Endothelial cell of umbilical vein (primary cell): ENCODE data around the gene CLGN. TPM values are rescaled to one million over a fixed set of nuclear protein-coding genes. Genes with fewer than 3 reads are reported as not detected.

ENCODE experiments used
- BruUV-seq: library from RNA; stranded (reverse); fragments of 400-500 nt; replicated peaks from 2 replicates; lab custom pipeline; 2021; lab: Mats Ljungman, UMichigan
- CTCF ChIA-PET: fragments of 300-600, 350-600 bp; sonication (Branson Sonifier 250); formaldehyde crosslinking; loops from one replicate; lab custom pipeline; 2021; ENCODE audit warnings: antibody characterized with exemption, inconsistent platforms; lab: Charles Lee
- POLR2A ChIA-PET: fragments of 300-600, 350-600 bp; sonication (Branson Sonifier 250); formaldehyde crosslinking; loops from one replicate; lab custom pipeline; 2021; ENCODE audit warnings: antibody characterized with exemption, inconsistent platforms; lab: Charles Lee
- DNase-seq: peaks from one replicate; pipeline ENCODE4 v3.0.0-alpha.2; 2011; ENCODE audit warnings: low read depth, low spot score
- FAIRE-seq: peaks from 2 replicates; lab custom pipeline; 2011; peaks lifted over from hg19 to GRCh38; lab: Jason Lieb, UNC
- H2AFZ ChIP-seq: 2 replicates; pipeline ENCODE4 v1.6.0; 2012; ENCODE audit warnings: low read depth, low read length, control low read depth, inconsistent platforms
- H3K27ac ChIP-seq: 2 replicates; pipeline ENCODE4 v1.5.1; 2011; ENCODE audit warnings: low read depth, mild to moderate bottlenecking, control low read depth, low read length, moderate library complexity; ENCODE audit not compliant: insufficient read depth
- H3K27me3 ChIP-seq, 2 experiments: 2 replicates each; pipeline versions ENCODE4 v1.6.0 to v1.6.1; 2011; ENCODE audit warnings: low read length in 2 of 2, mixed read lengths in 1 of 2; ENCODE audit not compliant: control insufficient read depth in 2 of 2, insufficient read depth in 2 of 2
- H3K36me3 ChIP-seq, 2 experiments: 2 replicates in 1 of 2; 3 replicates in 1 of 2; pipeline ENCODE4 v1.5.1; 2011; ENCODE audit warnings: low read length in 2 of 2, mild to moderate bottlenecking in 1 of 2, moderate library complexity in 1 of 2; ENCODE audit not compliant: control insufficient read depth in 2 of 2, insufficient read depth in 2 of 2; ENCODE audit errors: extremely low read depth in 1 of 2
- H3K4me1 ChIP-seq: 3 replicates; pipeline ENCODE4 v1.5.1; 2011; ENCODE audit warnings: mild to moderate bottlenecking, low read length; ENCODE audit not compliant: control insufficient read depth, insufficient read depth; ENCODE audit errors: extremely low read depth
- H3K4me2 ChIP-seq: 2 replicates; pipeline ENCODE4 v1.6.1; 2011; ENCODE audit warnings: low read length, control low read depth, mixed read lengths; ENCODE audit not compliant: insufficient read depth
- H3K4me3 ChIP-seq, 3 experiments: fragments of 200-600 bp in 1 of 3; sonication (generic), shearing (Covaris generic) in 1 of 3; replicated peaks in 1 of 3; 2 replicates each; pipeline ENCODE4 v1.5.1; 2011 to 2016; ENCODE audit warnings: control low read depth in 3 of 3, low read length in 3 of 3, mild to moderate bottlenecking in 2 of 3, inconsistent platforms in 1 of 3, low read depth in 1 of 3, moderate library complexity in 1 of 3; ENCODE audit not compliant: insufficient read depth in 1 of 3
- H3K79me2 ChIP-seq: 2 replicates; pipeline ENCODE4 v1.6.0; 2012; ENCODE audit warnings: low read length, inconsistent platforms; ENCODE audit not compliant: control insufficient read depth, insufficient read depth
- H3K9ac ChIP-seq: replicated peaks from 2 replicates; pipeline ENCODE3; 2011; ENCODE audit warnings: low read length, control low read depth; ENCODE audit not compliant: insufficient read depth; ENCODE audit errors: extremely low read depth
- H3K9me1 ChIP-seq: replicated peaks from 3 replicates; pipeline ENCODE4 v1.6.0; 2011; ENCODE audit warnings: mild to moderate bottlenecking, low read length; ENCODE audit not compliant: control insufficient read depth, insufficient read depth; ENCODE audit errors: extremely low read depth
- H3K9me3 ChIP-seq: replicated peaks from 2 replicates; pipeline ENCODE4 v1.5.1; 2012; ENCODE audit warnings: low read length, inconsistent platforms; ENCODE audit not compliant: control insufficient read depth, insufficient read depth
- H4K20me1 ChIP-seq: replicated peaks from 2 replicates; pipeline ENCODE3; 2011; ENCODE audit warnings: mild to moderate bottlenecking, low read length; ENCODE audit not compliant: control insufficient read depth, insufficient read depth; ENCODE audit errors: extremely low read depth
- EZH2 ChIP-seq: IDR thresholded peaks from 2 replicates; pipeline ENCODE4 v1.6.1; 2012; ENCODE audit warnings: borderline replicate concordance, low read depth, mild to moderate bottlenecking, moderate library complexity, low read length, inconsistent platforms; ENCODE audit not compliant: severe bottlenecking
- FOS ChIP-seq: IDR thresholded peaks from 2 replicates; pipeline ENCODE4 v1.6.1; 2011; ENCODE audit warnings: mild to moderate bottlenecking, low read length, moderate library complexity, borderline replicate concordance; ENCODE audit not compliant: insufficient read depth
- GATA2 ChIP-seq: IDR thresholded peaks from 2 replicates; pipeline ENCODE4 v1.7.0; 2011; ENCODE audit warnings: low read depth, mild to moderate bottlenecking, moderate library complexity, mixed read lengths, low read length; ENCODE audit not compliant: insufficient read length, insufficient read depth
- JUN ChIP-seq: IDR thresholded peaks from 2 replicates; pipeline ENCODE4 v1.6.1; 2011; ENCODE audit warnings: borderline replicate concordance, low read depth; ENCODE audit not compliant: insufficient read length, insufficient read depth
- MYC ChIP-seq: IDR thresholded peaks from one replicate; pipeline ENCODE4 v1.6.1; 2011; ENCODE audit warnings: mild to moderate bottlenecking, low read depth, low read length
- POLR2A ChIP-seq: IDR thresholded peaks from 2 replicates; pipeline ENCODE4 v1.6.1; 2012; ENCODE audit warnings: low read depth, mild to moderate bottlenecking, control low read depth, low read length
- POLR2AphosphoS5 ChIP-seq: IDR thresholded peaks from 2 replicates; pipeline ENCODE4 v1.6.1; 2012; ENCODE audit warnings: low read depth, mild to moderate bottlenecking, control low read depth, low read length, moderate library complexity; ENCODE audit not compliant: insufficient read depth
- dilution Hi-C: fragments of 300-500 bp; cut with MboI; formaldehyde crosslinking; loops from one replicate; pipeline ENCODE4 v1.15.0; 2019; ENCODE audit warnings: low sequenced_read_pairs; ENCODE audit not compliant: extremely low pct_ligation_motif_present
- intact Hi-C: fragments of 100-400 bp; cut with micrococcal nuclease; formaldehyde crosslinking; loops from one replicate; pipeline ENCODE4 v1.10.0; 2022
- polyA plus RNA-seq, 4 experiments: library from polyadenylated mRNA; depleted of rRNA in 3 of 4; stranded (reverse) in 3 of 4; unstranded in 1 of 4; fragments of >200 nt; gene quantifications; 2 replicates each; pipeline versions ENCODE4 v1.2.1 to v1.2.3, GENCODE V29; 2011 to 2012; ENCODE audit warnings: missing spikeins in 1 of 4
- total RNA-seq: library from RNA; stranded (reverse); gene quantifications from 2 replicates; pipeline ENCODE4 v1.2.3, GENCODE V29; 2021
- TF ChIP-seq, protein P1 (sequence below), 2 donors: IDR thresholded peaks; 1 replicate in 1 of 2; 2 replicates in 1 of 2; pipeline ENCODE4 v1.5.1; 2011; ENCODE audit warnings: low read length in 2 of 2, mild to moderate bottlenecking in 2 of 2, moderate library complexity in 2 of 2, control low read depth in 1 of 2, inconsistent platforms in 1 of 2, low read depth in 1 of 2; ENCODE audit not compliant: insufficient read depth in 1 of 2; ENCODE audit errors: extremely low read depth in 1 of 2
- TF ChIP-seq, protein P2 (sequence below): IDR thresholded peaks from 2 replicates; pipeline ENCODE4 v1.6.1; 2011; ENCODE audit not compliant: insufficient read depth, insufficient read length

The CLGN gene
- total and polyA plus RNA-seq, 2 donors (not counting 3 experiments of a cell fraction or from before 2014, with no cell fraction given) = 0.12 to 1.00 TPM

DNA sequence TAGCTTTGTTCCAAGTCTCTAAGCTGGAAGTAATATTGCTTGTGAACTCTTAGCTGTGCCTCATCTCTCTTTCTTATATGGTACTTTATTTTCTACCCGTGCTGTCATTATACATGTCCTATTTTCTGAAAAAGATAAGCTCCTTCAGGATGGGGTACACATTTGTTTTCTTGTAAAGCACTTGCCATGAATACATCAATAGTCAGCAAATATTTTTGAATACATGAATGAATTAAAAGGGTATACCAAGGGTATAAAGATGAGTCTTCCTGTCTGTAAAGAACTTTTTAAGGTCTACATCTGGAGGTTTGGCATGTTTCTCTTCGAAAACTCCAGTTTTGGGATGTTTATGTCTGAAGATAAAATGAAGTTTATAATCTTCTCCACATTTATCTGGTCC, 27.3 kb downstream of the CLGN start:
- intact Hi-C loops = no loop called here
- H3K4me2 ChIP-seq = no peak overlapping the region
- FAIRE-seq (no peak), DNase-seq (no peak)
- H3K36me3 ChIP-seq = no peaks in the 10 kb centered on the region
- H3K9me1 ChIP-seq = no peaks in the 10 kb centered on the region
- no peaks in the 10 kb centered on the region for H3K4me1 ChIP-seq
- no peaks in the 10 kb centered on the region for H3K79me2 ChIP-seq
- no peak overlapping the region for H3K9ac ChIP-seq
- H3K4me3 ChIP-seq = no peak overlapping the region
- no peaks in the 10 kb centered on the region for H4K20me1 ChIP-seq
- no peak overlapping the region for H2AFZ ChIP-seq
- CTCF ChIA-PET = interaction anchor here (0.7 to 2.6 kb wide), 2 partner anchors 9 to 40 kb away, joined by 3 to 9 read pairs; no protein-coding TSS in a partner anchor
- no TSS peak for BruUV-seq
- POLR2A ChIA-PET = no interaction called here
- no peaks in the 10 kb centered on the region for H3K9me3 ChIP-seq
- dilution Hi-C loops = no loop called here
- H3K27me3 ChIP-seq = peaks cover 0 to 2% of the 10 kb centered on the region in 2 experiments
- no peak overlapping the region for H3K27ac ChIP-seq
- TF ChIP-seq POLR2A (no peak), EZH2 (no peak), JUN (no peak), POLR2AphosphoS5 (no peak), MYC (no peak), GATA2 (no peak), FOS (no peak)
- TF ChIP-seq, protein P1, sequence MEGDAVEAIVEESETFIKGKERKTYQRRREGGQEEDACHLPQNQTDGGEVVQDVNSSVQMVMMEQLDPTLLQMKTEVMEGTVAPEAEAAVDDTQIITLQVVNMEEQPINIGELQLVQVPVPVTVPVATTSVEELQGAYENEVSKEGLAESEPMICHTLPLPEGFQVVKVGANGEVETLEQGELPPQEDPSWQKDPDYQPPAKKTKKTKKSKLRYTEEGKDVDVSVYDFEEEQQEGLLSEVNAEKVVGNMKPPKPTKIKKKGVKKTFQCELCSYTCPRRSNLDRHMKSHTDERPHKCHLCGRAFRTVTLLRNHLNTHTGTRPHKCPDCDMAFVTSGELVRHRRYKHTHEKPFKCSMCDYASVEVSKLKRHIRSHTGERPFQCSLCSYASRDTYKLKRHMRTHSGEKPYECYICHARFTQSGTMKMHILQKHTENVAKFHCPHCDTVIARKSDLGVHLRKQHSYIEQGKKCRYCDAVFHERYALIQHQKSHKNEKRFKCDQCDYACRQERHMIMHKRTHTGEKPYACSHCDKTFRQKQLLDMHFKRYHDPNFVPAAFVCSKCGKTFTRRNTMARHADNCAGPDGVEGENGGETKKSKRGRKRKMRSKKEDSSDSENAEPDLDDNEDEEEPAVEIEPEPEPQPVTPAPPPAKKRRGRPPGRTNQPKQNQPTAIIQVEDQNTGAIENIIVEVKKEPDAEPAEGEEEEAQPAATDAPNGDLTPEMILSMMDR (IDR thresholded peaks at IDR 0.05; ENCODE audit: extremely low read depth in 1 of 2, insufficient read depth in 1 of 2, low read depth in 1 of 2, low read length in 2 of 2) = no peak
- TF ChIP-seq, protein P2, sequence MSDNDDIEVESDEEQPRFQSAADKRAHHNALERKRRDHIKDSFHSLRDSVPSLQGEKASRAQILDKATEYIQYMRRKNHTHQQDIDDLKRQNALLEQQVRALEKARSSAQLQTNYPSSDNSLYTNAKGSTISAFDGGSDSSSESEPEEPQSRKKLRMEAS = no peak
